Immature natural killer cell (primary cell): ENCODE results near the gene CLDN3. TPM values are rescaled to one million over a fixed set of nuclear protein-coding genes. Genes with fewer than 3 reads are reported as not detected.
A peak's percentile ranks its signal among the peaks of the same experiment; 100 is the strongest.
"Not testable (repeated sequence)": the region's sequence is repeated elsewhere in the genome, so short reads cannot be mapped to it uniquely, and the experiment has no call there.

Experiments used
- DNase-seq, 3 donors: peaks; one replicate each; pipeline ENCODE4 v3.0.0; 2022; ENCODE audit warnings: mixed read lengths in 1 of 3
- H3K27ac Mint-ChIP-seq, 6 donors: one replicate each; pipeline ENCODE4 v1.8.0; 2020; ENCODE audit warnings: mixed read lengths in 6 of 6, mild to moderate bottlenecking in 5 of 6, inconsistent platforms in 4 of 6, moderate library complexity in 3 of 6
- H3K27me3 Mint-ChIP-seq, 3 donors: one replicate each; pipeline ENCODE4 v1.8.0; 2020 to 2021; ENCODE audit warnings: low read depth in 3 of 3, mild to moderate bottlenecking in 3 of 3, mixed read lengths in 3 of 3, moderate library complexity in 3 of 3, inconsistent platforms in 1 of 3
- H3K36me3 Mint-ChIP-seq, 3 donors: one replicate each; pipeline ENCODE4 v1.8.0; 2020; ENCODE audit warnings: mixed read lengths in 3 of 3, inconsistent platforms in 2 of 3, mild to moderate bottlenecking in 2 of 3
- H3K4me1 Mint-ChIP-seq, 2 donors: one replicate each; pipeline ENCODE4 v1.8.0; 2020; ENCODE audit warnings: inconsistent platforms in 2 of 2, mild to moderate bottlenecking in 2 of 2, mixed read lengths in 2 of 2, moderate library complexity in 1 of 2
- H3K4me3 Mint-ChIP-seq, 5 donors: one replicate each; pipeline ENCODE4 v1.8.0; 2020; ENCODE audit warnings: mild to moderate bottlenecking in 5 of 5, mixed read lengths in 5 of 5, inconsistent platforms in 3 of 5, moderate library complexity in 3 of 5
- H3K9me3 Mint-ChIP-seq, 6 donors: one replicate each; pipeline ENCODE4 v1.8.0; 2020; ENCODE audit warnings: mild to moderate bottlenecking in 6 of 6, mixed read lengths in 6 of 6, inconsistent platforms in 4 of 6, moderate library complexity in 3 of 6
- polyA plus RNA-seq, 3 donors: library from polyadenylated mRNA; unstranded; fragments of 300-500 nt; fragmentation: Illumina TruSeq; gene quantifications; one replicate each; pipeline ENCODE4 v1.2.3, GENCODE V29; 2021

CLDN3 gene
- polyA plus RNA-seq, 3 donors from 2014 or later, result not detected

DNA sequence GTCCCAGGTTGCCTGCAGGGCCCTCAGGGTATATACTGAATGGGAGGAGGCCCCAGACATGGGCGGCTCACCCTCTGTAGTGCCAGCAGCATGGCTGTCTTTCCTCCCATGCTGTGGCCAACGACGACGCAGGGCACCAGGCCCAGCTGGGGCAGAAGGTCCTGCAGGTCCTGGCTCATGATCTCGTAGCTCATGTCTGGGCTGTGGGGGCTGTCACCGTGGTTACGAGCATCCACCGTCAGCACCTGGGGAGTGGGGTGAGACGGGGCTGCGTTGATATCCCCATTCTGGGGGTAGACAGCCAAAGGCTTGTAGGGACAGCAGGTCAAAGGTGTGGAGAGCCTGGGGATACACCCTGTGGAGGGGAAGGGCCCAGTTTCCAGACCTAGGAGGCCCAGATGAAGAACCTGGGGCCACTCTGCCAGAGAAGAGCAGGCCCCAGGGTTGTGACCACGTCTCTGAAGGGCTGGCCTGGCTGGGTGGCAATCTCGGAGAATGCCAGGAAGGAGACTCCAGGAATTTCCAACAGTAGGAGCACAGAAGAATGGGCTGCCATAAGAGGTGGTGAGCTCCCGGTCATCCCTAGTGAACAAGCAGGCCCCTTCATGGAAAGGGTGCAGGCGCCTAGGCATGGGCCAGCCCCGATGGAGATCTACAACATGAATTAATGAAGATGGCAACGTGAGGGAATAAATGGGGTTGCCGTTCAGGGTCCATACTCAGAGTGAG is 32.4 kb downstream of the CLDN3 start:
- peaks cover 0 to 2% (median 1%) of the 10 kb centered on the region in 3 donors for H3K27me3 Mint-ChIP-seq
- H3K4me1 Mint-ChIP-seq, result peaks cover 9 to 16% of the 10 kb centered on the region in 2 donors
- peak overlapping the region; percentile 59 to 90 (median 70) for H3K27ac Mint-ChIP-seq
- DNase-seq, result no peak
- H3K9me3 Mint-ChIP-seq, result no peaks in the 10 kb centered on the region
- H3K4me3 Mint-ChIP-seq, result peak overlapping the region; percentile 87 to 92 (median 90)
- no peaks in the 10 kb centered on the region for H3K36me3 Mint-ChIP-seq

DNA sequence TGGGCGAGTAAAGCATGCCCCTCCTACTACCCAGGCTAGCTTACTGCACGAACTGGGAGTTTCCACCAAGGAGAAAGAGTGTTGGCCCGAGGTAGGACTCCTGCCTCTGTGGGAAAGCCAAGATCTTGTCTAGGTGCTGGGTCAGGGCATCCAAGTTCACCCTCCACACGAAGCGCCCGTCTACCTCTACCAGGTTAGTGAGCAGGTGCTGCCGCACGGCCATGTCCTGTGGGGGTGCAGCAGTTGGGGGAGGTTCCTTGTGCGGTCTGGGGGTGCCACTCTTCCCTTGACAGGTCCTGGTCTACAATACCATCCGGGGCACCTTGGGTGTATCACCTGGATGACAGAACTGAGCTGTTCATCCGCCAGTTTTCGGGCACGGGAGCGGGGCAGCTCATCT is 33.2 kb downstream of the CLDN3 start:
- no peak for DNase-seq
- Mint-ChIP-seq H3K9me3 (no peaks in the 10 kb centered on the region), H3K4me3 (peak overlapping the region in 3 of 5 donors; percentile 57 to 92 (median 90)), H3K4me1 (peaks cover 9 to 16% of the 10 kb centered on the region in 2 donors), H3K27me3 (peaks cover 0 to 2% (median 1%) of the 10 kb centered on the region in 3 donors), H3K36me3 (no peaks in the 10 kb centered on the region), H3K27ac (no peak overlapping the region)

DNA sequence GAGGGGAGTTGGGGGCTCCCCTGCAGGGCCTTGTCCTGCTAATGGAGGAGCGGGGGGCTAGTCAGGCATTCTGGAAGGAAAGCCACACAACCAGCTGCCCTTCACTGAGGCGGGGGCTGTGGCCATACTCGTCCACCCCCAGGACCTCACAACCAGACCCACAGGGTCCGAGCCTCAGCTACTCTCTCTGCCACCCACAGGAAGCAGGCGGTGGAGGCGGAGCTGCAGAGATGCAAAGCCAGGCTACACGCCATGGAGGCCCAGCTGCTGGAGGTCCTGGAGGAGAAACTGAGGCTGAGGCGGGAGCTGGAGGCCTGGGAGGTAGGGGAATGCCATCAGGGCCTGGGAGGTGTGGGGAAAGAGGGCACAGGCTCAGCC is 34.6 kb downstream of the CLDN3 start:
- H3K27me3 Mint-ChIP-seq, result peaks cover 1 to 4% (median 2%) of the 10 kb centered on the region in 3 donors
- no peaks in the 10 kb centered on the region for H3K9me3 Mint-ChIP-seq
- peaks cover 9 to 16% of the 10 kb centered on the region in 2 donors for H3K4me1 Mint-ChIP-seq
- DNase-seq, result no peak
- H3K27ac Mint-ChIP-seq, result no peak overlapping the region
- H3K36me3 Mint-ChIP-seq, result no peaks in the 10 kb centered on the region
- H3K4me3 Mint-ChIP-seq, result peak overlapping the region in 1 of 5 donors; percentile 27

DNA sequence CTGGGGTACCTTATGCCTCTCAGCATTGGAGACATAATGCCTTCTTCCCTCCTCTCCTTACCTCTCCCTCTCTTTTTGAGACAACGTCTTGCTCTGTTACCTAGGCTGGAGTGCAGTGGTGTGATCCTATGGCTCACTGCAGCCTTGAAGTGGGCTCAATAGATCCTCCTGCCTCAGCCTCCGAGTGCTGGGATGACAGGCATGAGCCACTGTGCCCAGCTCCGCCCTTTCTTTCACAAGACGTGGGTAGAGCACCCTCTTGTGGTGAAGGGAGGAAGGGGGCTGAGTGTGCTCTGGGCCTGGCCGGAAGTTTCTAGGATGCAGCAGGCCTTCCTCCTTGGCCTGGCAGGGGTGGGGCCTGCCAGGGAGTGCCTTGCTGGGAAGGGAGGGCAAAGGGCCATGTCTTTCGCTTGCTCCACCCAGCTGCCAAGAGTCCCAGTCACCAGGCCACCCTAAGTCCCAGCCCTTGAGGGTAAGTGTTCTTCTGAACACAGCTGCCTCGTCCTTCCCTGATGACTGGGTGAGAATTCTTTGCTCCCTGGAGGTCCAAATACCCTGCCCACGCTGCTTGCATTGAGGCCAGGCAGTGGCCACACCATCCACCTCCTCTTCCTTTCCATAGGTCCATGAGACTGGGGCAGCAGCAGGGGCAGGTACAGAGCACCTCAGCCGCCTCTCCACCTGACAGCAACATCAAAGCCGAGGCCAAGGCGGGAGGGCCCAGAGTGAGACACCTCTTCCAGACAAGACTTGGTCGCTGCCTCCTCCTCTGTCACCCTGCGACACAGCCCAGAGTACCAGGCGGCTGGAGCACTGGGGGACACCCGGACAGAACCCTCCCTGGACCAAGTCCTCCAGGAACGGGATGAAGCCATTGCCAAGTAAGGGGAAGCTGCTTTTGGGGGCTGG is 35.2 kb downstream of the CLDN3 start:
- Mint-ChIP-seq H3K27me3 (peaks cover 1 to 6% (median 2%) of the 10 kb centered on the region in 3 donors), H3K9me3 (no peaks in the 10 kb centered on the region), H3K4me1 (peaks cover 9 to 16% of the 10 kb centered on the region in 2 donors), H3K36me3 (no peaks in the 10 kb centered on the region), H3K27ac (peak overlapping the region; percentile 14 to 86 (median 82)), H3K4me3 (peak overlapping the region in 1 of 5 donors; percentile 39)
- peak; percentile 75 to 85 (median 82) for DNase-seq

DNA sequence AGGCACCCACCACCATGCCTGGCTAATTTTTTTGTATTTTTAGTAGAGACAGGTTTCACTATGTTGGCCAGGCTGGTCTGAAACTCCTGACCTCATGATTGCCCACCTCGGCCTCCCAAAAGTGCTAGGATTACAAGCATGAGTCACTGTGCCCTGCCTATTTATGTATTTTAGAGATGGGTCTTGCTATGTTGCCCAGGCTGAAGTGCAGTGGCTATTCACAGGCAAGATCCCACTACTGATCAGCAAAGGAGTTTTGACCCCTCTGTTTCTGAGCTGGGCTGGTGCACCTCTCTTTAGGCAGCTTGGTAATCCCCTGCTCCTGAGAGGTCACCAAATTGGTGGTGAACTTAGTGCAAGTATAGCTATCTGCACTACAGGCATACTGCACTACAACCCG is 37.7 kb downstream of the CLDN3 start:
- H3K4me1 Mint-ChIP-seq, result peaks cover 7 to 9% of the 10 kb centered on the region in 2 donors
- DNase-seq, result no peak
- H3K36me3 Mint-ChIP-seq, result no peaks in the 10 kb centered on the region
- H3K27me3 Mint-ChIP-seq, result peaks cover 4 to 11% (median 5%) of the 10 kb centered on the region in 3 donors
- no peak overlapping the region for H3K4me3 Mint-ChIP-seq
- no peak overlapping the region for H3K27ac Mint-ChIP-seq
- no peaks in the 10 kb centered on the region for H3K9me3 Mint-ChIP-seq

DNA sequence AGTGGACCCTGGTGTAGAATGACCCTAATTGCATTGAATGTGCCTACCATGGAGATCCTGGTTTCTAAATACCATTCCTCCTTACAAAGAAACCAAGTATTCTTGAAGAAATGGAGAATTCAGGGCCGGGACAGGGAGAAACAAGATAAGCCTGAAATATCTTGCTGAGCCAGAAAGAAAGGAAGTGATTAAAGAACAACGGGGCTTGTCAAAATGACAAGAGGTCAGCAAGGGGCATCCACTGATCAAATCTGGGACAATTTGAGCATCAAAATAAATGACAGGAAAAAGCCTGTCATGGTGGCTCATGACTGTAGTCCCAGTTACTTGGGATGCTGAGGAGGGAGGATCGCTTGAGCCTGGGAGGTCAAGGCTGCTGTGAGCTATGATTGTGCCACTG is 39.6 kb downstream of the CLDN3 start:
- Mint-ChIP-seq H3K27me3 (peaks cover 4 to 11% (median 5%) of the 10 kb centered on the region in 3 donors), H3K36me3 (no peaks in the 10 kb centered on the region), H3K27ac (peak overlapping the region in 1 of 6 donors; percentile 60), H3K9me3 (no peaks in the 10 kb centered on the region), H3K4me1 (peaks cover 7 to 9% of the 10 kb centered on the region in 2 donors), H3K4me3 (no peak overlapping the region)
- no peak for DNase-seq

DNA sequence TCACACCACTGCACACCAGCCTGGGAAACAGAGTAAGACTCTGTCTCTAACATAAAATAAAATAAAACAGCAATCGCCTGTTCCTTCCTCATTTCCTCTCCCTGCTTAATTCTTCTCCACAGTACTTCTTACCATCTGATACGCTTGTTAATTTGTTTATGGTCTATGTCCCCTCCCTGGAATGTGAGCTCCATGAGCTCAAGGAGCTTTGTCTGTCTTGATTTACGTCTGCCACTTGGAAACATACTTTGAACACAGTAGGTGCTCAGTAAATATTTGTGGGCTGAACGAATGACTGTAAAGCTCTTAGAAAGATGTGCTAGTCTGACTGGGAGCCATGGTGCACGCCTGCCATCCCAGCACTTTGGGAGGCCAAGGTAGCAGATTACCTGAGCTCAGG is 41.5 kb downstream of the CLDN3 start:
- no peak overlapping the region for H3K4me3 Mint-ChIP-seq
- no peak for DNase-seq
- H3K9me3 Mint-ChIP-seq, result no peaks in the 10 kb centered on the region
- peaks cover 3 to 13% (median 5%) of the 10 kb centered on the region in 3 donors for H3K27me3 Mint-ChIP-seq
- H3K4me1 Mint-ChIP-seq, result no peaks in the 10 kb centered on the region
- H3K36me3 Mint-ChIP-seq, result no peaks in the 10 kb centered on the region
- H3K27ac Mint-ChIP-seq, result no peak overlapping the region

DNA sequence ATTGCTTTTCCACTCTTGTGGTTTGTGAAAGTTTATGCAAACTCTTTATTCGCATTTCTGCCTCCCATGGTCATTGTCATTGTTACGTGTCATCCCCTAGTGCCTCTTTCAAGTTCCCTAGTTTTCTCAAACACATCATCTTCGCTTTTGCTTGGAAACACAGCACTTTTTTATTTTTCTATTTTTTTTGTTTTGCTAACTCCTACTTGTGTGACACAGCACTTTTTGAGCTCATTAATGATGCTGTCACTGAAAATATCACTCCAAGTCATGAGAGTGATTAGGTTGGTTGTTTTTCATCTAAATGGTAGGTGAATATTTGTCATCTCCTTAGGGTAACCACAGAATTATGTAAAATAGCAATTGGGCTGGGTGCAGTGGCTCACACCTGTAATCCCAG is 42.1 kb downstream of the CLDN3 start:
- no peaks in the 10 kb centered on the region for H3K36me3 Mint-ChIP-seq
- no peaks in the 10 kb centered on the region for H3K4me1 Mint-ChIP-seq
- DNase-seq, result no peak
- peaks cover 3 to 13% (median 5%) of the 10 kb centered on the region in 3 donors for H3K27me3 Mint-ChIP-seq
- H3K9me3 Mint-ChIP-seq, result no peaks in the 10 kb centered on the region
- no peak overlapping the region for H3K27ac Mint-ChIP-seq
- H3K4me3 Mint-ChIP-seq, result no peak overlapping the region

DNA sequence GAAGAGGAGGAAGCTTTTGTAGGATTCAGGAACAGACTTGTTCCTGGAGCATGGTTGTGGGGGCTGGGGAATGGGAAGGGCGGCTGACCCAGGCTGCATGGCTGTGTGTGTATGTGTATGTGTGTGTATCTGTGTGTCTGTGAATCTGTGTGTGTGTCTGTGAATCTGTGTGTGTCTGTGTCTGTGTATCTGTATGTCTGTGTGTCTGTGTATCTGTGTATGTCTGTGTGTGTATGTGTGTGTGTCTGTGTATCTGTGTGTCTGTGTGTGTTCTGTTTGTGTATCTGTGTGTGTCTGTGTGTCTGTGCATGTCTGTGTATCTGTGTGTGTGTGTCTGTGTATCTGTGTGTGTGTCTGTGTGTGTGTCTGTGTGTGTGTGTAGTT is 44.0 kb downstream of the CLDN3 start:
- Mint-ChIP-seq H3K27me3 (peaks cover 4 to 13% (median 6%) of the 10 kb centered on the region in 3 donors), H3K4me3 (no peak overlapping the region), H3K27ac (no peak overlapping the region), H3K4me1 (no peaks in the 10 kb centered on the region), H3K36me3 (no peaks in the 10 kb centered on the region), H3K9me3 (no peaks in the 10 kb centered on the region)
- DNase-seq, result no peak

DNA sequence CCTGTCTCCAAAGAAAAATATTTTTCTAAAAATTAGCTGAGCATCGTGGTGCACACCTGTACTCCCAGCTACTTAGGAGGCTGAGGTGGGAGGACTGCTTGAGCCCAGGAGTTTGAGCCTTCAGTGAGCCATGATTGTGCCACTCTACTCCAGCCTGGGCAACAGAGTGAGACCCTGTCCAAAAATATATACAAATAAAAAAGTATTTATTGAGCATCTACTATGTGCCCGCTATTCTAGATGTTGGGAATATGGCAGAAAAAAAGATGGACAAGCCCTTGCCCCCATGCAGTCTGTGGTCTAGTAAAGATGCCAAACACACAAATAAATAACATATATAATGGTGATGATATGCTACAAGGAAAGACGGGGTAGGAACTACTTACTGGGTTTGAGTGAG is 46.3 kb downstream of the CLDN3 start:
- no peak overlapping the region for H3K27ac Mint-ChIP-seq
- H3K4me1 Mint-ChIP-seq, result peaks cover 5% of the 10 kb centered on the region in 2 donors
- H3K9me3 Mint-ChIP-seq, result no peaks in the 10 kb centered on the region
- peaks cover 6 to 13% (median 9%) of the 10 kb centered on the region in 3 donors for H3K27me3 Mint-ChIP-seq
- no peaks in the 10 kb centered on the region for H3K36me3 Mint-ChIP-seq
- no peak overlapping the region for H3K4me3 Mint-ChIP-seq
- DNase-seq, result no peak

DNA sequence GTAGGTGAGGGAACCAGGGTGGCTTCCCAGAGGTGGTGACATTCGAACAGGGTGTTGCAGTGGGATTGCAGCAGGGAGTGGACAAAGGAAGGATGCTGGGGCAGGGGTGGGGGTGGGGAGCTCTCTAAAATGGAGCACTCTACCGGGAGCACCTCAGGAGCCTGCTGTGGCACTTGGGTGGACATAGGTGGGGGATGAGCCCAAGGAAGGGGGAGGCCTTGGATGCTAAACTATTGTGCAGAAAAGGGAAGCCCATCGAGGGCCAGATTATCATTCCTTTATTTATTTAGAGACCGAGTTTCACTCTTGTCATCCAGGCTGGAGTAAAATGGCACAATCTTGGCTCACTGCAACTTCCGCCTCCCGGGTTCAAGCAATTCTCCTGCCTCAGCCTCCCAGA is 47.3 kb downstream of the CLDN3 start:
- Mint-ChIP-seq H3K4me3 (no peak overlapping the region), H3K27me3 (peaks cover 7 to 13% (median 7%) of the 10 kb centered on the region in 3 donors), H3K4me1 (peaks cover 14% of the 10 kb centered on the region in 2 donors), H3K36me3 (no peaks in the 10 kb centered on the region), H3K27ac (no peak overlapping the region), H3K9me3 (no peaks in the 10 kb centered on the region)
- DNase-seq, result no peak

DNA sequence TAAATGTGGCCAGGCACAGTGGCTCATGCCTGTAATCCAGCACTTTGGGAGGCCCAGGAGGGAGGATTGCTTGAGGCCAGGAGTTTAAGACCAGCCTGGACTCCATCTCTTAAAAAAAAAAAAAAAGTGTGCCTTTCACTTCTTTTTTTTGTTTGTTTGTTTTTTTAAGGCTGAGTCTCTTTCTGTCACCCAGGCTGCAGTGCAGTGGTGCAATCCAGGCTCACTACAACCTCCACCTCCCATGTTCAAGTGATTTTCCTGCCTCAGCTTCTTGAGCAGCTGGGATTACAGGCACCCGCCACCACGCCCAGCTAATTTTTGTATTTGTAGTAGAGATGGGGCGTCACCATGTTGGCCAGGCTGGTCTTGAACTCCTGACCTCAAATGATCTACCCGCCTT is 47.9 kb downstream of the CLDN3 start:
- Mint-ChIP-seq H3K4me1 (peaks cover 20% of the 10 kb centered on the region in 2 donors), H3K27me3 (peaks cover 6 to 13% (median 7%) of the 10 kb centered on the region in 3 donors), H3K27ac (peak overlapping the region in 1 of 6 donors; percentile 34)
- DNase-seq, H3K4me3 Mint-ChIP-seq, H3K36me3 Mint-ChIP-seq, H3K9me3 Mint-ChIP-seq: not testable (repeated sequence)

DNA sequence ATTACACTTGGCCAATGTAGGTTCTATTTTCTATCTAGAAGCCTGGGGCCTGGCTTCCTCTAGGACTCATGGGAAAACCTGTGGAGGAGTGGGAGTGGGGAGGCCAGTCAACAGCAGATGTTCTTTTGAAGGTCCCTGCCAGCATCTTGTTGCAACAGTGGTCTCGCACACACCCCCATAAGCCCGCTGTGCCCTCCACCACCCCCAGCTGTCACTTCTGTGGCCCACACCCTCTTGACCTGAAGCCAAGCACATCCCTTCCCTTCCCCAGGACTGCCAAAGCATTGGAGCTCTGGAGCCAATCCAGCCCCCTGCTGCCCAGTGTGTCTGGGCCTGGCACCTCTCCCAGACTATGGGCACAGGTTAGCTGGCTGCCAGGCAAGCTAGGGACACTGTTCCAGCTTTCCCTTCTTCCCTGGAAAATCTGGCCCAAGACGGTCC is 48.7 kb downstream of the CLDN3 start:
- H3K27me3 Mint-ChIP-seq, result peaks cover 6 to 13% (median 7%) of the 10 kb centered on the region in 3 donors
- H3K27ac Mint-ChIP-seq, result peak overlapping the region in 1 of 6 donors; percentile 62
- peaks cover 0 to 3% (median 0%) of the 10 kb centered on the region in 3 donors for H3K36me3 Mint-ChIP-seq
- H3K4me1 Mint-ChIP-seq, result peaks cover 25 to 26% of the 10 kb centered on the region in 2 donors
- DNase-seq, result no peak
- H3K9me3 Mint-ChIP-seq, result no peaks in the 10 kb centered on the region
- H3K4me3 Mint-ChIP-seq, result peak overlapping the region; percentile 27 to 68 (median 61)

DNA sequence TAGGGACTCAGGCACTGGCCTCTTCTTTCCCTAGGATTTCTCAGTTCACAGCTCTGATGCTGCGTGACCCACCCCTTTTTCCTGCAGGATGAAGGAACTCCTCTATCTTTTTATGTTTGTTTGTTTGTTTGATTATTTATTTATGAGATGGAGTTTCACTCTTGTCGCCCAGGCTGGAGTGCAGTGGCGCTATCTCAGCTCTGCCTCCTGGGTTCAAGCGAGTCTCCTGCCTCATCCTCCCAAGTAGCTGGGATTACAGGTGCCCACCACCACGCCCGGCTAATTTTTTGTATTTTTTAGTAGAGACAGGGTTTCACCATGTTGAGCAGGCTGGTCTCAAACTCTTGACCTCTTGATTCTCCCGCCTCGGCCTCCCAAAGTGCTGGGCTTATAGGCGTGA is 49.6 kb downstream of the CLDN3 start:
- peak overlapping the region; percentile 77 to 85 (median 81) for H3K4me3 Mint-ChIP-seq
- H3K36me3 Mint-ChIP-seq, DNase-seq, H3K9me3 Mint-ChIP-seq: not testable (repeated sequence)
- H3K27ac Mint-ChIP-seq, result peak overlapping the region in 4 of 6 donors; percentile 53 to 84 (median 62)
- H3K4me1 Mint-ChIP-seq, result peaks cover 26 to 28% of the 10 kb centered on the region in 2 donors
- H3K27me3 Mint-ChIP-seq, result peaks cover 6 to 13% (median 7%) of the 10 kb centered on the region in 3 donors
